NCI-H748 treated with DMSO at 0.1 percent for 48 hours (cell line): ENCODE results near the gene S100A10.

Experiments
- DNase-seq: peaks from one replicate; lab custom pipeline; 2025; lab: John Stamatoyannopoulos, UW

The S100A10 gene

DNA sequence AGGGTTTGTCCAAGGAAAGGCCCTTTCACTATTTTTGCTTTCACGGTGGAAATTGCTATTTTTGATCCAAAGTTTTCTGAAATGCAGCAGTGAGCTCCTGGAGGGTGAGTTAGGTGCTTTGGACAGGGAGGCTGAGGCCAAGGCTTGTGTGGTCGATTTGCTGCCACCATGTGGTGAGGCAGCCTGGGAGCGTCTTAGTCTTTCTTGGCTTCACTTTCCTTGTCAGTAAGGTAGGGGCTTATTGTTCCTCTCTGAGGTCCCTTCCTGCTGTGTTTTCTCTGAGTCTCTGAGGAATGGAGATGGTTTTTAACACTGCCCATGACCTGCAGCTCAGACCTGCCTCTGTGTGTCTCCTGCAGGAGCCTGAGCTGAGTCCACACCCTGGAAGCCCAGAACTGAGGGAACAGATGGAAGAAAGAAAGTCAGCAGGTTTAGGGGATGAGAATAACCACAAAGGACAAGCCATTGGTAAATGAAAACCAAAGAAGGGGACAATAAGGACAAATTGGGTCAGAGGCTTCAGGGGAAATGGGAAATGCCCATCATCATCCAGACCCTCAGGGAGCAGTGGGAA, 20.1 kb upstream of the S100A10 start:
- DNase-seq, result no peak

DNA sequence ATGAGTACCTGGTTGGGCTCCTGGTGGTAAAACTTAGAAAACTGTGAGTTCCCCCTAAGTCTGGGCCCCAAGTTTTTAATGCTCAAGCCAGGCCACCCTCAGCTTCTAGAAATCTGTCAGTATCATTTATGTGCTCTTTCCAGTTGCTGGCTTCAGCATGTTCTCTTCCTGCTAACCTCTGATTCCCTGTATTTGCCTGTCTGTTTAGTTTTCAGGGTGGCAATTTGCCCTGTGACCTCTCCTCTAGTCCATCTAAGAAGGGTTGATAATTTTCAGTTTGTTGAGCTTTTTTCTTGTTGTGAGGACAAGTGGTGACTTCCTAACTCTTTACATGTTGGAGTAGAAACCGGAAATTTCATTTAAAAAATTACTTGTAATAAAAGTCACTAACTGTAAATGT, 16.0 kb upstream of the S100A10 start:
- no peak for DNase-seq

DNA sequence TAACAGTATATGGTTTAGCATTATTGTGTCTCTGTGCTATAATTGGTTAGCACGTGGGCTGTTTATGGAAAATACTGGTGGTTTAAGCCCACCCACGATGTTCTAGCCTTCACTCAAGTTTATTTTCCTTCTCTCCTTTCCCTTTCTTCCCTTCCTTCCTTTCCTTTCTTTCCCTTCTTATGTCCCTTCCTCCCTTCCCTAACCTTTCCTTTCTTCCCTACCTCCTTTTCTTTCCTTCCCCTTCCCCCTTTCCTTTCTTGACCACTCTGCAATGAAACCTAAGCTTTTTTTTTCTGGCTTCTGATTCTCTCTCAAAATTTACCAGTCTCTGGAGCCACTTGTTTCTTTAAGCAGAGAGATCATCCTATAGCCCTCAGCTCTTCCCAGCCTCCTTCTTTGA, 13.4 kb upstream of the S100A10 start:
- DNase-seq, result no peak

DNA sequence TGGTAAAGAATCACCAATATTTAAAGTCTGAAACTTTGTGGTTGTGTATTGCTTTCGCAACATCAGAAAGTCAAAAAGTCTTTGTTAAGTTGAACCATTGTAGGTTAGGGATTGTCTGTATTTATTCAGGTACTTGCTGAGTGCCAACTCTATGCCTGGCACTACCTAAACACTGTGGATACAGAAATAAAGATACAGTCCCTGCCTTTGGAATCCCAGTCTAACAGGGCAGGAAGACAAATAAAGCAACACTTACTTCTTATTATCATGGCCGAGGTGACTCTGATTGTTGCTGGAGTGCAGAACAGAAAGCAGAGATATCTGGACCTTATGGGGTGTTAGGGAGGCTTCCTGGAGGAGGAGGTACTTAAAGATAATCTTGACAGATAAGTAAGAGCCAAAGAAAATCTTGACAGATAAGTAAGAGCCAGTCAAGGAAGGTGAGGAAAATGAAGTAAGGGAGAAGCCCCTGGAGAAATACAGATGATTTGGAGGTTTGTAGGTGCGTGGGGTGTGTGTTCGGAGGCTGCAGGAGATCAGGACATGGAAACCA, 11.8 kb upstream of the S100A10 start:
- DNase-seq, result no peak

DNA sequence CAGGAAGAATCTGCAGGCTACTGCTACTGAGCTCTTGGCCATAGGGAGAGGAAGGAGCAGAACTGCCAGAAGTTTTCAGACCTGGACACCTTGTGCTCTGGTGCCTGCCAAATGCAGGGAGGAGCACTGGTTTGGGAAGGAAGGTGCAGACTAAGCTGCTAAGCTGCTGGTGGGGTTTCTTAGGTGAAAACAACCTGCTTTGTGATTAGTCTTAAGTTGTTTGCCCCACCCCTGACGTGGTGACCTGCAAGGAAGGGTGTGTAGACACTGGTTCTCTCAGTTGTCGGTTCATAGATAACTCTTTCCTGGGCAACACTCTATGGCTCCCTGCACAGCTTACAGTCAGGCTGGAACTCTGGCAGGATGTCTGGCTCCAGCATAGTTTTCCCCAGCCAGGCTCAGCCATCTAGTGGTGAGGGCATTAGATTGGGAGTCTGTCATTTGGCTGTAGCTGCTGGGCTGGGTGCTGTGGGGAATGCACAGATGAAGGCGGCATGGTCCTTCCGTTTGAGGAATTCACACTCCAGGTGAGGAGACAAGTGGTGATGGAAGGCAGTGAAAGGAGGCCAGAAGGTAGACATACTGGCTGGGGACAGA, 10.3 kb upstream of the S100A10 start:
- no peak for DNase-seq

DNA sequence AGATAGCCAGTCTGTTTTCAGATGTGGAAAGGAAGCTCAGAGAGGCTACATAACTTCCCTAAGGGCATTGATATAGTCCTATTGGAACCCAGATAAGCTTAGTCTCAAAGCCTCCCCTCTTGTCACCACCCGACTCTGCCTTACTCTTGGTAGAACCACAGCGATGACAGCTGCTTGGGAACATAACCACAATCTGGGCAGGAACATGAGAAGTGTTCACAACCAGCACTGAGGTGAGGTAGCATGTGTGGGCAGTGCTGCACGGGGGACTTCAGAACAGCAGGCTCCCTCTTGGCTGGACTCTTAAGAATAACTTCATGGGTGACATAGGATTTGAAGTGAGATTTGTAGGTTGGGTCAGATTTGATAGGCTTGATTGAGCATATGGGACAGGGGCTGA, 9.3 kb upstream of the S100A10 start:
- DNase-seq, result no peak

DNA sequence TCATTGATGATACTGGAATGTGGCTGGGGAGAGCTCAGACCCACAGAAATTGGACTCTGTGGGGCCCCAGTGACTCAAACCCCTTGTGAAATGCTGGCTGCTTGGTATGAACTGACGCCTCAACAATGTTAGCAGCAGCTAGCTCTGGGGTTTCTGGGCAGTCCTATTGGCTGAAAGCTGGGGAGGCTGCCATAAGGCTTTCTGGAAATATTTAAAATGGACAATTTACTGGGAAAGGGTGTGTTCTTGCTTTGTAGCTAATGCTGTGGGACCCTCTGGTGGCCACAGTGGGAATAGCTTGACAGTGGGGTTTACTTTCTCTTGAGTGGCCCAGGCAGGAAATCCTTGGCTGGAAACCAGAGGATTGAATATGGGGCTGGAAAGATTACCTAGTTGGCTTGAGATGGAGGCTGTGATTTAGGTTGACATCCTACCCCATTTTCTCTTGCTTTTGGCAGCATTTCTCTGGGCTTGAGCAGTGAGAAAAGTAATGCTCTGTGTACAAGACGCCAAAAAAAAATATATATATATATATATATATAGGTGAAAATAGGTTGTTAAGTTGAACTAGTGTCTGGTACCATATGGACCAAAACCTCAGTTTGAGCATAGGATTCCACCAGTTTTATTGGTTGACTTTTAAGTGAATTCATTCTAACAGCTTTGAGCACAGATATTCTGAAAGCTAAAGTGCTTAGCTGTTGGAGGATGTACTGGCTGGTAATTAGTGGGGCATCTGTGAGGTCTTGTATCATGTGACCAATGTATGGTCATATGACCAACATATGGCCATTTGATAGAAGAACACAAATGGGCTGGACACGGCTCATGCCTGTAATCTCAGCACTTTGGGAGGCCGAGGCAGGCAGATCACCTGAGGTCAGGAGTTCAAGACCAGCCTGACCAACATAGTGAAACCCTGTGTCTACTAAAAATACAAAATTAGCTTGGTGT, 8.2 kb upstream of the S100A10 start:
- peak; percentile 70 for DNase-seq

DNA sequence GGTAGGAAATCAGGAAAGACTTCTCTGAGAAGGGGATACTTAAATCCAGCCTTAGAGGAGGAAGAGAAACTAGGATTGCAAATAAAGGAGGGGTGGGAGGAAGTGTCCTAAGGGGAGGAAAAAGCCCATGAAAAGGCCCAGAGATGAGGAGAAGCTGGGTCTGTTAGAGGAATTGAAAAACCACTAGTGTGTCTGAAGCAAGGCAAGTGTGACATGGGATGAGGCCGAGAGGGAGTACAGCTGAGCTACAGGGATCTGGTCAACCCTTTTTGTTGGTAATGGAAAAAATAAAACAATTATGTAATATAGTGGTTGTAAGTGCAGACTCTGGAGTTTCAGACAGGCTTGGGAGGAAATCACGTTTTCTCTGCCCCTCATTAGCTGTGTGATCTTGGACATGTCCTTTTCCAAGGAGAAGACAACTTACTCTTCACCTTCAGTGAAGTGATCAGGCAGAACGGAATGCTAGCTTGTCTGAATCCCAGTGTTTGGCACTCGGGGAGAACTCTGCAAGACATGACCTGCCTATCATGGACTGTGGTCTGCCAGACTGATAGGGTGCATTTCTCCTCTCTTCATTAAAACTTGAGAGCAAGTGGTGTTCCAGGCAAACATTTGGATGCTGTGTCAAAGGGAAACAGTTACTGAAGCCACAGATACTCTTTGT, 7.4 kb upstream of the S100A10 start:
- no peak for DNase-seq

DNA sequence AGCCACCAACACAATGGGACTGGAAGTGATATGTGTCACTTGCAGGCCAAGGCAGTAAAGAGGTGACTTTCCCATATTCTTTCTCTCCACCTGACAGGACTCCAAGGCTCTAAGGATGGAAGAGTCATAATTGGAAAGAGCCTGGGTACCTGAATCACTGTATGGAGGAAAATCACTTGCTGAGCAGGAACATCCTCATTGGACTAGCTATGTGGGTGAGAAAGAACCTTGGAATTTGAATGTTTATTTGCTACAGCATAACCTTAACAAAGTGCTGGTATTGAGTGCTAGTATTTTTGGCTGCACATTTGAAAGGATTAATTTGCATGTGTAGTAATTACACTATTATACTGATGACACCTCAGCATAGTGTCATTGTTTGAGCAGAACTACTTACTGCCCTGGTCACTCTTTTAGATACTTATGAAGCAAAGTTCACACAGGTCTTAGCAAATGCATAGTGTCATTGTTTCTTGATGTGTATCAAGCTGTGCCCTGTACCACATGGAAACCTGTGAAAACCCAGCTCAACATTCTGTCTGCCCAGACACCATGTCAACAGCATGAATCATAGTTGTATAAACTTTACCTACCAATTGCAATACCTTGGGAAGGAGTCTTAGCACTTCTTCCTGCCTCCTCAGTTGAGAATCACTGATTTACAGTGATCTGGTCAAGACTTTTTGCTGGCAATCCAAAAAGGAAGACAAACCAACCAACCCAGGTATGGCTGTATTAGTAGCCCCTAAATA, 5.1 kb upstream of the S100A10 start:
- DNase-seq, result no peak

DNA sequence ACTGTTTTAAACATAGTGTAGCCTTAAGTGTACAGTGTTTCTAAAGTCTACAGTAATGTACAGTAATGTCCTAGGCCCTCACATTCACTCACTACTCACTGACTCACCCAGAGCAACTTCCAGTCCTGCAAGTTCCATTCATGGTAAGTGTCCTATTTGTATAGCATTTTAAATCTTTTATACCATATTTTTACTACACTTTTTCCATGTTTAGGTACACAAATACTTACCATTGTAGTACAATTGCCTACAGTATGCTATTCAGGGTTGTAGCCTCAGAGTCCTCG, 3.6 kb upstream of the S100A10 start:
- DNase-seq, result no peak

DNA sequence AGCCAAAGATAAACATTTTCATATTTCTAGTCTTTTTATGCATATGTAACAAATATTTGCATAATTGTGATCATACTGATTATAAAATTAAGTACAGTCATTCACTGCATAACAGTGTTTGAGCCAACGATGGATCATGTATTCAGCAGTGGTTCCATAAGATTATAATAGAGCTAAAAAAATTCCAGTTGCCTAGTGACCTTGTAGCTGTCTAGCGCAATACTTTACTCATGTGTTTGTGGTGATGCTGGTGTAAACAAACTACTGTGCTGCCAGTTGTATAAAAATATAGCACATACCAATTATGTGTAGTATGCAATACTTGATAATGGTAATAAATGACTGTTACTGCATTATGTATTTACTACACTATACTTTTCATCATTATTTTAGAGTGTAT, 2.1 kb upstream of the S100A10 start:
- DNase-seq, result no peak

DNA sequence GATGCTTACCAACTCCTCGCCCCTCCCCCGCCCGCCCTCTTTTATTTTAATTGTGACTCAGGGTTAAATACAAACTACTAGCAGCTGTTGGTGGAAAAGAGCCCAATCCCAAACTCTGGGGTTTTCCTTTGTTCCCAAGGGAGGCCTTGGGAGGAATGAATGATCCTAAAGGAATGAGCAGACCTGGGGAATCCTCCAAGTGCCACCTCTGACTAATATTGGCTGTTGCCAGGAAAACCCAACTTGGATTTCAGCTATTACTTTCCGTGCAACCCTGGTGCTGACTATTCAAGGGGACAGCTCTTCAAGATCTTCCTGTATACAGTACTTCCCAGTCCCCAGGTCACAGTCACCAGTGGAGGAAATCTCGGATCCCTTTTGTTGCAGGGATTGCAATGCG, 1.3 kb upstream of the S100A10 start:
- no peak for DNase-seq

DNA sequence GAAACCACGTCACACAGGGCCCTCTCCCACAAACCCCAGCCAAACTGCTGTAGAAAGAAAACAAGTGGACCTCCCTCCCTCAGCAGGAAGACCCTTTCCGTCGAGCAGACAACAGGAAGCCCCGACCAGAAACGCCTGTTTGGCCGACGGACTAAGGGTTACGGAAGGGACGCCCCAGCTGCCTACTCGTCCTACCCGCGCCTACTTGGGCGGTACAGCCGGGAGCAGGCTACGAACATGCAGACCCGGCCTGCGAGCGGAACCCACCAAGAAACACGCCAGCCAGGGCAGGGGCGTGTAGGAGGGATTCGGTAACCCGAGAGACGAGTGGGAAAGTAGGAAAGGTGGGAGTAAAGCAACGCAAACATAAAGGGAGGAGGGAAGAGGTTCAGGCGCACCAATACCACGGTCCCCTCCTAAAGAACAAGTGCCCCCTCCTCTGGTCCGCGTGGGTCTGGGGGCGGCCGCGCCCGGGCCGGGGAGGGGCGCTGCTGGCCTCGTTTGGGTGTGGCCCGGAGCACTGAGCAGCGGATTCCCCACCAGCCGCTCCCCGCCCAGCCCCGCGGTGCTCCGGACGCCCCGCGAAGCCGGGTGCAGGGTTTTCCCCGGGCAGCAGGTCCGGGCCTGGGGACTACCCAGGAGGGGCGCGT, 450 bp downstream of the S100A10 start:
- peak; percentile 48 for DNase-seq

DNA sequence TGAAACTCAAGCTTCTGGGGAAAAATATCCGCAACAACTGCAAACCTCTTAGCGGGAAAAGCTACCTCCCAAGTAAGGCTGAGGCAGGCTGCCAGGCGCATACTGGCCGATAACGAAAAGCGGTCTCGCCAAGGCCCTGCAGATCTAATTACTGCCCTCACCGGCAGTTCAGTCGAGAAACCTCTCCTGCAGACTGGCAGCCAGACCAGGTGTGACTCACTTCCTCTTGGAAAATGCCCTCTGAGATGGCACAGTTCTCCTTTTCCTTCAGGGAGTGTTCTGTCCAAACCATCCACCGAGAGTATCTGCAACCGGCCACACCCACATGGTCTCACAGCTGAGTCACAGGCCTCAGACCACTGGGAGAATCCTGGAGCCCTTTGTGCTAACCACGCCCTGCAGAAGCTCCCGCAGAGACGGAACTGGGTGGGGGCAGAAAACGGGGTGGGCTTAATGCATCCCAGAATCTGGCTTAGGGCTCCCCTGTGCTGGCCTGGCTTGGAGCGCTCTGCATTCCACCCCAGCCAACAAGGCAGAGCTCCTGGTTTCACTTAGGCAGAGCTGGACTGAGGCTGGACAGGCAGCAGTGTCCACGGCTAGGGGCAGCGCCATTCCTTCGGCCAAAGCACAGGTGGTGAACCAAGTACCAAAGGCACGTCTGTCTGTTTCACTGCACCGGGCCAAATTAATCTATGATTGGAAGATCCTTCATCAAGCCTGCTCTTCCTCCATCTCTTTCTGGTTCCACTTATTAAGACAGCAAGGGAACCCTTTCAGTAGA, 1.2 kb downstream of the S100A10 start:
- DNase-seq, result peak; percentile 51

DNA sequence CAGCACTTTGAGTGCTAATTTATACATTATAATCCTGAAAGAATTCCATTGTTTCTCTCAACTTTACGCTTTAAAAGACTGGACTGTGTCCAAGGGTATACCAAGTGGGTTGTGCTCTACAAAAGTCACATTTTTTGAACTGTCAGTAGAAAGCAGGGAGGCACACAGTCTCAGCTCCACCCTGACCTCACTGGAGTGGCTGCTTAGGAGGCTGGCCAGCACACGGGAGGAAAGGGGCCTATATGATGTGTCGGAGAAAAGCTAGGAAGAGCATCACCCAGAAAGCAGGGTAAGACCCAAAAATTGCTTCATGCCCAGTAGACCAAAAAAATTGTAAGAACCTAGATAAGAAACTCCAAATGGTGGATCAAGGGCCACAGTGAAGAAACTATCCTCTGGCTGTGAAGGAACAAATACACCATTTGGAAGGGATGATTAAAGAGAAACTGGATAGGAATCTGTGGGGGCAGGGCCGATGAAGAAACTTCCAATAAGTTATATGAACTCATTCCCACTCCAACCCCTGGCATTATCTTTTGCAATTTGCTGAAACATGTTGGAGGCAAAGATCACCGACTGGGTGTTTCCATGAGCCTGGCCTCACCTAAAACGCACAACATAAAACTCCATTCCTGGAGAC, 1.9 kb downstream of the S100A10 start:
- no peak for DNase-seq

DNA sequence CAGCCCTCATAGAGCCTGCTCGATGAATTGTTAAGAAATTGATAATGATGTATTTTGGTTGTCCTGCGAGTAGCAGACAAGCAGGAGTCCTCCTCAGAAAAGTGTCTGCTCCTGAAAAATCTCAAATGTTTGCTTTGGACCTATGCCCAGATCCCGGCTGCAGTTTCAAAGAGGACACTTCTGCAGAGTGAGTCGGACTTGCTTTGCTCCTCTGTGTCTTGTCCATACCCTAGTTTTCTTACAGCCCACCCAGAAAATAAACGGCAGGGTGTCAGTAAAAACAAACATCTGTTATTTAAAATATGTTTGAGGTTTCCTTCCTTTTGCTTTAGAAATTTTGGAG, 2.8 kb downstream of the S100A10 start:
- peak; percentile 28 for DNase-seq

DNA sequence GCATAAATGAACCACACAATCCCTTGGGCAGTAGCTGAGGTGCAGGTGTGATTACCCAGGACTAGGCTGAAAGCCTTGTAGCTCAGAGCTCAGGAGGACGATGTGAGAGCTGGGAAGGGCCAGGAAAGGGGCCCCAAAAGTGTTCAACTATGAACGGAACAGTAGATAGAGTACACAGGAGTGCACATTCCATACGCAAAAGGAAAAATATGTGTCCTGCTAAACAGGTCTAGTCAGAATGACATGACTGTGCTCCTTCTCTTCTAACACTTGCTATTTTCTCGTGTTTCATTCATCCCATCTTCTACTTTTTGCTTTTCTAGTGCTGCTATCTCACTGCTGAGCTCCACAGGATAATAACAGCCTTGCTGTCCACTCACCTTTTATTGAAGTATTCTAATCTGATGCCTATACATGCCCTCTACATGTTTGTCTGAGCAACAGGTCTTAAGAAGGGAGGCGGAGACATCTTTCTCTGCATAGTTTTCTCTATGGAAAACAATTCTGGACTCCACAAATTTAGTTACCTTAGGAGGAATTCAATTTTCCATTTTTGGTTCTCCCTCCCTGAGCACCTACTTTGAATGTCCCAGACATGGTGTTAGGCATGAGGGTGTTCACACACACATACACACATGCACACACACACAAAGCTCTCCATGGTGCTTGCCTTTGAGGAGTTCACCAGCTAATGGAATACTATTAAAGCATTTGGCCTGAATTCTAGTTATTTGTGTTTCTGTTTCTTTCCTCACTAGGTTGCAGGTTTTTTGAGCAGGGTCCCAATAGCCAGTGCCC, 3.4 kb downstream of the S100A10 start:
- no peak for DNase-seq

DNA sequence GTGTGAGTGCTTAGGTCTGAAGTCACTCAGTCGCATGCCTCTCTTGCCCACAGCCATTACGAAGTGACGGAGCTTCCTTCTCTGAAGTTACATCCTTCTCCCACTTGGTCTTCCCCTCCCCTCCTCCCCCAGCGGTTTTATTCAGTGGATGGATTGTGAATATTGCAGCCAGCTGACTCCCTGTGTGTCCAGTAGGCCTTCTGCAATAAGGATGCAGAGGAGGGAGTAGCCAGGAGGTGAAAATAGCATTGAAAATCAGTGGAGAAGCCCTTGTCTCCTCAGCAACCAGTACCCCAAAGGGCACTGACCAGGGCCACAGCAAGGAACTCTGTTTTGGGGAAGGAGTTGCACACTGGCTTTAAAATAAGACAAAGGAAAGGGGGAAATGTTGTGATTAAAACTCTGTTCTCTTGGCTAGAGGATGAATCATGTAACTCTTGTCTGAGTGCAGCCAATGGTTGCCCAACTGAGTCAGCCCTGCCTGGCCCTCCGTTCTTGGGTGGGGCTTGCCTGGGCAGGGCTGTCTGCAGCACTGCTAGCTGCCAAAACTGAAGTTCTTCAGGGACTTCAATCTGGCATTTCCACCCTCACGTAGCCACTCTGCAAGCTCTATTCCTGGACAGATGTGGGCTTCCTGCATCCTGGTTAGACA, 4.3 kb downstream of the S100A10 start:
- DNase-seq, result no peak

DNA sequence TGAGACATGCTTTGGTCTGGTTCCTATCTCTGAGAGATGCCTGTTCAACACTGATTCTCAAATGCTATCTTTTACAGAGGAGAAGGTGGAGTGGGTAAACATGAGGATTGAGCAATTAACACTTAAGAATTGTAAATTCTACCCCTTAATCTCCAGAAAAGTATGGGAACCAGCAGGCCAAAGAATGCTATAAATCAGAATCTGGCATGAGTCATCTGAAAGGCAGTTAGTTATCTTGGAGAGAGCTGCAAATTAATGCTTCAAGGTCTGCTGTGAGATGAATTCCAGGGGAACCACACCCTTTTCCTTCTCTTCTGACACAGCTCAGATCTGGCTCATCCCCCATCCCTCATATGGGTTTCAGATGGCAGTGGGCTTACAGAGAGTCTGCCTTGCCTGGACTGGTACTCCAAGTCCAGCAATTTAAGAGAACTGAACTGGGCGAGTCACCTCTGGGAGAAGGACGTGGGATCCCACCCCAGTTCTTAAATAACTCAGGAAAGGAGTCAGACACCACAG, 5.2 kb downstream of the S100A10 start:
- DNase-seq, result no peak
